Measurements from ENCODE around the gene NUAK1.
"Not testable (repeated sequence)": the region's sequence is repeated elsewhere in the genome, so short reads cannot be mapped to it uniquely, and the experiment has no call there.

Gene NUAK1

GRCh38 chr12:106146987-106147386, 8.2 kb upstream of the NUAK1 start:
- DNase-seq, result no peak

DNA sequence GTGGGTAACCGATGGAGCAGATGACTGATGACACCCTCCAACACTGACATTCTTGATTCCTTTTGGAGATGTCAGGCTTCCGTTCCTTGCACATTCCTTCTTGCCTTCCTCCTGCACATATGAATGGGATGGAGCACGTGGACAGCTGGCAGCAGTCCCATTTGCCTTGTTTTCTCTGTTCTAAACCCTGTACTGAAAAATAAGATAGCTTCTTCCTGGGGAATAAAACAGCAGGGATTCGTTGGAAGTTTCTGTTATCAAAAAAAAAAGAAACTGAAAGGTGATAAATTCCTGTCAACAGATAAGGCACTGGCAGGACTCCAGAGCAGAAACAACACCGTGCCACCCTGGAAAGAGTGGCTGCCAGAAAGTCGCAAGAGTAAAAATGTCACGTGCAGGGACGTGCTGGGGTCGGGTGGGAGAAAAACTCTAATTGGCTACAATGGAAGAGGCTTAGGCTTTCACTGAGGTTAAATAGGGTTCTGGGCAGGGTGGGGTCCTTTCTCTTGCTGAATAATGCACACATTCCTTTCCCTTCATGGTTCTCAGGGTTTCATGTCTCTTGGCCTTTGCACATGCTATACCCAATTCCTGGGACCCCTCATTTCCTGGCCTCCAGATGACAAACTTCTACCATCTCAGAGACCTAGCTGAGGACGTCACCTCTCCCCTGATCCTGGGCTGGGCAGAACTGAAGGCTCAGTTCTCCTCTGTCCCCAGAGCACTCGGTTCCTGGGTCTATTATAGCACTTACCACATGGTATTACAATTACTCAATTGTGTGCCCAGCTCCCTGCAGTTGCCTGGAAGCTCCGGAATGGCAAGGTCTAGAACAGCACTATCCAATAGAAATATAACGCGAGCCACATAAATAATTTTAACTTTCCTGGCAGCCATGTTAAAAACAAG, 7.0 kb upstream of the NUAK1 start:
- DNase-seq, result no peak

DNA sequence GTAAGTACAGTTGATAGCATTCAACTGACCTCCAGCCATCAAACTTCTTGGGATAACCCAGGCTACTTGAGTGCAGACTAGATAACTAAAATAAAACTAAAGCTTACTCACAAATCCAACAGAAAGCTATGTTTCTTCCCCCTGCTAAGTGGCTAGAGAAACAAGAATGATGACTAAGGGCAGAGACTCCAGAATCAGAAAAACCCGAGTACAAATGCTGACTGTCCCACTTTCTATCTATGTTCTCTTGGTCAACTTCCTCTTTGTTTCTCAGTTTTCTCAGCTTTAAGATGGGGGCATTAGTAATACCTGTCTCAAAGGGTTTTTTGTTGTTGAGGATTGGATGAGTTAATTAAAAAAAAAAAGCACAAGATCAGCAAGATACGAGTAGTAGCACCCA, 6.1 kb upstream of the NUAK1 start:
- peak in 3 of 4 experiments; percentile 9 to 56 (median 46) for DNase-seq

- DNase-seq, result no peak
Observed at GRCh38 chr12:106142591-106143261, 4.0 kb upstream of the NUAK1 start.

DNA sequence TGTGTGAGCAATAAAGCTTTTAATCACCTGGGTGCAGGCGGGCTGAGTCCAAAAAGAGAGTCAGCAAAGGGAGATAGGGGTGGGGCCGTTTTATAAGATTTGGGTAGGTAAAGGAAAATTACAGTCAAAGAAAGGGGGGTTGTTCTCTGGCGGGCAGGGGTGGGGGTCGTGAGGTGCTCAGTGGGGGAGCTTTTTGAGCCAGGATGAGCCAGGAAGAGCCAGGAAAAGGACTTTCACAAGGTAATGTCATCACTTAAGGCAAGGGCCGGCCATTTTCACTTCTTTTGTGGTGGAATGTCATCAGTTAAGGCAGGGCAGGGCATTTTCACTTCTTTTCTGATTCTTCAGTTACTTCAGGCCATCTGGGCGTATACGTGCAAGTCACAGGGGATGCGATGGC, 3.2 kb upstream of the NUAK1 start:
- not testable (repeated sequence) for DNase-seq

DNA sequence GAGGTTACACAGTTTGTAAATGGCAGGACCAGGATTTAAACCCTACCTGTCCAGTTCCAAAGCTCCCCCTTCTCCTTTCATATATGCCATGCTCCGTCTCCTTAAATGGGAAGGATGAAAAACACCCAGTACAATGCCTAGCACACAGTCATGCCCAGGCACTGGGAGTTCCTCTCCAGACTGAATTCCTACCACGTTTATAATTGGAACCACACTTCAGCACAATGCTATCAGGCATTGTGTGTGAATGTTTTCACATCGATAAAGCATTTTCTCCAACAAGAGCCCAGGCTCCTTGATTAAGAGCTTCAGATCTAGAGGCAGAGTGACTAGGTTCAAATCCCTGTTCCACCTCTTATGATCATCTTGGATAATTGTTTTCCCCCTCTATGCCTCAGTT, 2.7 kb upstream of the NUAK1 start:
- DNase-seq, result no peak

DNA sequence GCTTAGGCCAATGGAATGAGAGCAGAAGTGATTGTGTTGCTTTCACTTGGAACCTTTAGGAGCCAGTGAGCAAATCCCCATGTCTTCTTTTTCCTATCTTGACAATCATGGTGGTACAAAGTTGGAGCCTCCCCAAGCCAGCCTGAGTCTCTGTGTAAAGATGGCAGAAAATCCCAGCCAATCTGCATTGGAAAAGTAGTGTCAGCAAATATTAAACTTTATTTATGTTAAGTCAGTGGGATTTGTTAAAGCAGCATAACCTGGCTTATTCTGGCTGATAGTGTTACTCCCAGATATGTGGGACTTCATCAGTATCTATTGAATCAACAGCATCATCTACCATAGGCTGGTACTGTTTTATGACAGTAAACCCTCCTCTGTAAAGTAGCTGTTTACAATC, 2.2 kb upstream of the NUAK1 start:
- DNase-seq, result no peak

GRCh38 chr12:106140223-106140986, 1.7 kb upstream of the NUAK1 start:
- no peak for DNase-seq

DNA sequence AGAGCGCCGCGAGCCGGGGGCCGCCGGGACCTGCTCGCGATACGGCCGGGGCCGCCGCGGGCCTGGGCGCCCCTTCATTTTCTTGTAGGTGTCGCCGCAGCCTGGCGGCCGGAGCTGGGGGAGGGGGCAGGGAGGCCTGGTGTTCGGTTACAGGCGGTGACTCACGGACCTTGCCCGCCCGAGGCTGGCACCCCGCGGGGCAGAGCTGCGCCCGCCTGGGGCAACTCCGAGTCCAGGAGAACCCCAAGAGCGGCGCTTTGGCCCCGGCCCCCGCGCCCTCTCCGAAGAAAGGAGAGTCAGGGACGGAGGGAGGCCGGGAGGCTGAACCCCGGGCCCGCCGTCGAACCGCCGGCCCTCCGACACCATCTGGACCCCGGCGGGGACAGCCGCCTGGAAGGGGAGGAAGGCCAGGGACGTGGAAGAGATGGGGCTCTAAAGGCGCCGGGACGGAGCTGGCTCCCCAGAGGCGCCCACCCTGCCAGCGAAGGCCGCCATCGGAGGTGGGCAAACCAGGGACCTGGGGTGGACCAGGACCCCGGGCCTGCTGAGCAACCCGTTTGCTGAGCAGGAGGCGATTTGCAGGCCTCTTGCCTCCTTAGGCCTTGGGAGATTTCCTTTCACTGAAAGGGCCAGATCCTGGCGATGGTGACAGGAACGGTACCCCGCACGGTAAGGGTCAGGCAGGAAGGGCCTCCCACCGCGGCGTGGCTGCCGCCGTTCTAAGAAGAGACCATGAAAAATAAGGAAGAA, 843 bp upstream of the NUAK1 start:
- peak; percentile 11 to 45 (median 33) for DNase-seq

- DNase-seq, result no peak
Observed at GRCh38 chr12:106138357-106138632, 459 bp downstream of the NUAK1 start.

DNA sequence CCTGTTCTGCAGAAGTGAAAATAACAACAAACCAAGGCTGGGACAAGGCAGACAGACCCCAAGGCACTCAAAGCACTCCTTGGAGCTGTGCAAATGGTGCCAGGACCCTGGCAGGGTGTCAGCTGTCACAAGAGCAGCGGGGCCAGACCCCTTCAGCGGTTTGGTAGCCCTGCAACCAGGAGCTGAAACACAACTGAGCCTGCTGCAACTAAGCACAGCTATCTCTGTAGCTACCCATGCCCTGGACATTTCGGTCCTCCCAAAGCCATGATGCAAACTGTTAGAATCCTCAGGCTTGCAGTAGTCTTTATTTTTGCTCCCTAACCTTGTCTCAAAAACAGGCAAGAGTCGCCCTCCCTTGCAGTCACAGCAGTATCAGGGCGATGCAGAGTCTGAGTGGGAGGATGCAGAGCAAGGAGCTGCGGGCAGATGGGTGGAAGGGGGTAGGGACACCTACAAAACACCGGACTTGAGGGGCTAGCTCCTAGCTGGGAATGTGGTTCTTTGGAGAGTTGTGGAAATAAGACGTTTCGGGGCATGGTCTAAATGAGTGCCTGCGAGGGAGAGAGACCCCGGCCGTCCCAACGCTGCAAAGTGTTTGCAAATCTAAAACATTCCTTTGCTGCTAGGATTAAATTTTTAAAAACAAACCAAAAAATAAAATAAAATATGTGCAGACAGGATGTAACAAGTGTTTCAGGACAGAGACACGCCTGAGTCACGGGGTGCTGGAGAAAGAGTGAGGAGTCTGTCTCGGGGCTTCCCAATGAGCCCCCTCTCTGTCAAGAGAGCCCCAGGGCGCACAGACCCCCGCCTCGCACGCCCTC, 1.0 kb downstream of the NUAK1 start:
- no peak for DNase-seq

GRCh38 chr12:106136263-106136662, 2.5 kb downstream of the NUAK1 start:
- peak; percentile 80 to 94 (median 92) for DNase-seq

GRCh38 chr12:106135781-106136180, 3.0 kb downstream of the NUAK1 start:
- DNase-seq, result peak in 1 of 4 experiments; percentile 6

GRCh38 chr12:106135075-106135474, 3.7 kb downstream of the NUAK1 start:
- DNase-seq, result no peak

- DNase-seq, result no peak
Observed at GRCh38 chr12:106134294-106134949, 4.3 kb downstream of the NUAK1 start.

DNA sequence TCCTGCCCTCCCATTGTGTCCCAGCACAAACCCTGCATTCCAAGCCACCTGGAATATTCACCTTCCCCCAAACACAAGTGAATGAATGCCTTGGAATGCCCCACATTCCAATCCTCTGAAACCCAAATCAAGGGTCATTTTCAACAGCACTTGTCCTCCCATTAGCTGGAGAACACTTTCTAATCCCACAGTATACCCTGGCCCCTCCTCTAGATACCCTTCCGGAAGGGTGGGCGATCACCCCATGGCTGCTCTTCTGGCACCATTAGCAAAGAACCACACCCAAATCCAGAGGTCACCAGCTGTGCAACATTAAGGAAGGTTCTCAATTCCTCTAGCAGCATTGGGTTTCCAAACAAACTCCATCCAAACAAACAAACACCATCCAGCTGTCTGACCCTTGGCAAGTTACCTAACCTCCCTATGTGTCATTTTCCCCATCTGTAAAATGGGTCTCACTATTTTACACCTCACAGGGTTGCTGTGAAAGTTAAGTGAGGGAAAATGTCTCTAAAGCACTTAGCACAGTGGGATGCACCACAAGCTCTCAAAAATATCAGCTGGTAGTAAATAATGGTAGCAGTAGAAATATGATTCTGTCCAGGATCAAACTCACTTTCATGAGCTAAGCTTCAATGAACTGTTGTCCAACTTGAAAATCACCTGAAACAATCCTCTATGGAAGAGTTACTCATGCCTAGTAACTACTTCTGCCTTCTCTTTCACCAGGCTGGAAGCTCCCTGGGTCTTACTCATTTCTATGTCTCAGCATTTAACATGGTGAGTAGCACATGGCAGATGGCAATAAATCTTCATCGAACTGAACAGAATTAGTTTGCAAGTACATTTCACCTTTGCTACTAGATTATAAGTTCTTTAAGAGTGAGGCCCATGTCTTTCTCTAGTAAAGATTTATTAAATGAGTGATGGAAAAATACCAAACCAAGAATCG, 5.3 kb downstream of the NUAK1 start:
- DNase-seq, result no peak

DNA sequence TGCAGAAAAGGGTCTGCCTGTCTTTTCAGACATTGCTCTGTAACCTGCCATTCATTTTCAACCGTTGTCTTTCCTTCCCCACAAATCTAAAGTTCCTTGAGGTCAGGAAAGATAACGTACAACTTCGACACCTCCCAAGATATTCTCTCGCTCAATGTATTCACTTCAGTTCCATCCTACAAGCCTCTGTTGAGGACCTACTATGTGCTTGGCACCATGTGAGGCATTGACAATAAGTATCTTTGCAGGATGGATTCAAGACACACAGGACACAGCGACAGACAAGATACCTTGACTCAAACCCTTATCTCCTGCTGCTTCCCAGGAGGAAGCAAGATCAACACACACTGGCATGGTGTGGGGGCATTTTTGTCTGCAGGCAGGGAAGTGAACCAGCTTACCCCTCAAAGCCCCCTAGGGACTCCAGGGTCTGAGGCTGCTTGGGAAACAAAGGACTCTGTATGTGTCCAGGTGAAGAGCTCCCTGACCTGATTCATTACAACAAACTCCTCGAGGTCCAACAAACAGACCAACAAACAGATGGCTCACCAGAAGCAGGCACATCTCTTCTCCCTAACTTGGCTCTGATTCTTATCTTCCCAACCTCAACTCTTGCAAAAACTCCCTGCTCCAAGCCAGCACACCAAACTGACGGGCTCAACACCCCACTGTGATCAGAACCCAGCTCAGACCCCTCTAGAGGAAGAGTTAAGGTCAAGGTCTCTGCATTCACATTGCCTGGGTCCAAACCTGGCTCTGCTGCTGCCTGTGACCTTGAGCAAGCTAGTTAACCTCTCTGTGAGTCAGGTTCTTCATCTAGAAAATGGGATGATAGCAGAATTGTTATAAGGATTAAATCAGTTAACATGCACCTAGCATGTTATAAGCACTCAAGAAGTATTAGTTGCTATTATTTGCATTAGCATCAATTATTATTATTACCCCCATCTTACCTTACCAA, 6.3 kb downstream of the NUAK1 start:
- no peak for DNase-seq

- DNase-seq, result no peak
Observed at GRCh38 chr12:106131676-106132075, 7.1 kb downstream of the NUAK1 start.

Measured in suppressor macrophage (primary cell).